Measurements from ENCODE around the gene PPIAL4G.
"Not testable (repeated sequence)": the region's sequence is repeated elsewhere in the genome, so short reads cannot be mapped to it uniquely, and the experiment has no call there.

The PPIAL4G gene

GRCh38 chr1:148483029-148483428 is at the start of gene PPIAL4G:
Gene PPIAL4G, minus strand, starts transcription at chr1:148483302. Its CDS starts 50 bp downstream, at chr1:148483252.
- H3K9me3 Mint-ChIP-seq (ENCODE audit: low read depth); H3K36me3 Mint-ChIP-seq; H3K27me3 Mint-ChIP-seq; H3K4me1 Mint-ChIP-seq (ENCODE audit: low read depth): not testable (repeated sequence)
- Mint-ChIP-seq H3K4me3 (peak within 1 kb of the TSS; percentile 20), H3K27ac (peak within 1 kb of the TSS; percentile 76)

GRCh38 chr1:148532158-148532557 is 49.1 kb upstream of the PPIAL4G start:
- H3K4me3 Mint-ChIP-seq; H3K27ac Mint-ChIP-seq; H3K9me3 Mint-ChIP-seq (ENCODE audit: low read depth): not testable (repeated sequence)

GRCh38 chr1:148529101-148529567 is 46.0 kb upstream of the PPIAL4G start:
- Mint-ChIP-seq H3K4me3 (peak overlapping the region; percentile 81), H3K27ac (peak overlapping the region; percentile 89)
- not testable (repeated sequence) for H3K36me3 Mint-ChIP-seq; H3K9me3 Mint-ChIP-seq (ENCODE audit: low read depth); H3K27me3 Mint-ChIP-seq; H3K4me1 Mint-ChIP-seq (ENCODE audit: low read depth)

More at GRCh38 chr1:148532158-148532557, 49.1 kb upstream of the PPIAL4G start:
- not testable (repeated sequence) for H3K4me1 Mint-ChIP-seq (ENCODE audit: low read depth); H3K27me3 Mint-ChIP-seq; H3K36me3 Mint-ChIP-seq

- H3K27me3 Mint-ChIP-seq; H3K9me3 Mint-ChIP-seq (ENCODE audit: low read depth); H3K4me3 Mint-ChIP-seq; H3K27ac Mint-ChIP-seq; H3K36me3 Mint-ChIP-seq; H3K4me1 Mint-ChIP-seq (ENCODE audit: low read depth): not testable (repeated sequence)
Observed at GRCh38 chr1:148528591-148528990, 45.5 kb upstream of the PPIAL4G start.

- not testable (repeated sequence) for H3K9me3 Mint-ChIP-seq (ENCODE audit: low read depth); H3K27ac Mint-ChIP-seq; H3K27me3 Mint-ChIP-seq; H3K4me1 Mint-ChIP-seq (ENCODE audit: low read depth); H3K36me3 Mint-ChIP-seq; H3K4me3 Mint-ChIP-seq
Observed at GRCh38 chr1:148526587-148526986, 43.5 kb upstream of the PPIAL4G start.

GRCh38 chr1:148523205-148524144 is 40.4 kb upstream of the PPIAL4G start:
- H3K36me3 Mint-ChIP-seq; H3K4me1 Mint-ChIP-seq (ENCODE audit: low read depth); H3K9me3 Mint-ChIP-seq (ENCODE audit: low read depth); H3K27me3 Mint-ChIP-seq: not testable (repeated sequence)
- peak overlapping the region; percentile 83 for H3K4me3 Mint-ChIP-seq
- peak overlapping the region; percentile 98 for H3K27ac Mint-ChIP-seq

- Mint-ChIP-seq H3K4me3 (peak overlapping the region; percentile 83), H3K27ac (peak overlapping the region; percentile 98)
- H3K27me3 Mint-ChIP-seq; H3K9me3 Mint-ChIP-seq (ENCODE audit: low read depth); H3K4me1 Mint-ChIP-seq (ENCODE audit: low read depth); H3K36me3 Mint-ChIP-seq: not testable (repeated sequence)
Observed at GRCh38 chr1:148522561-148523204, 39.6 kb upstream of the PPIAL4G start.

GRCh38 chr1:148522072-148522471 is 39.0 kb upstream of the PPIAL4G start:
- Mint-ChIP-seq H3K27ac (peak overlapping the region; percentile 95), H3K4me3 (peak overlapping the region; percentile 87)
- H3K4me1 Mint-ChIP-seq (ENCODE audit: low read depth); H3K9me3 Mint-ChIP-seq (ENCODE audit: low read depth); H3K36me3 Mint-ChIP-seq; H3K27me3 Mint-ChIP-seq: not testable (repeated sequence)

GRCh38 chr1:148514310-148514709 is 31.2 kb upstream of the PPIAL4G start:
- H3K36me3 Mint-ChIP-seq; H3K9me3 Mint-ChIP-seq (ENCODE audit: low read depth); H3K4me3 Mint-ChIP-seq; H3K27me3 Mint-ChIP-seq: not testable (repeated sequence)
- Mint-ChIP-seq H3K27ac (peak overlapping the region; percentile 86), H3K4me1 (ENCODE audit: low read depth) (peaks cover 20% of the 10 kb centered on the region)

- H3K4me1 Mint-ChIP-seq (ENCODE audit: low read depth), result peaks cover 17% of the 10 kb centered on the region
- H3K27me3 Mint-ChIP-seq; H3K36me3 Mint-ChIP-seq; H3K4me3 Mint-ChIP-seq; H3K9me3 Mint-ChIP-seq (ENCODE audit: low read depth): not testable (repeated sequence)
- peak overlapping the region; percentile 75 for H3K27ac Mint-ChIP-seq
Observed at GRCh38 chr1:148512571-148513184, 29.6 kb upstream of the PPIAL4G start.

GRCh38 chr1:148493933-148494332 is 10.8 kb upstream of the PPIAL4G start:
- H3K9me3 Mint-ChIP-seq (ENCODE audit: low read depth); H3K27me3 Mint-ChIP-seq; H3K4me3 Mint-ChIP-seq; H3K36me3 Mint-ChIP-seq; H3K27ac Mint-ChIP-seq; H3K4me1 Mint-ChIP-seq (ENCODE audit: low read depth): not testable (repeated sequence)

- Mint-ChIP-seq H3K4me3 (peak overlapping the region; percentile 20), H3K27ac (peak overlapping the region; percentile 10), H3K4me1 (ENCODE audit: low read depth) (peaks cover 14% of the 10 kb centered on the region)
- not testable (repeated sequence) for H3K36me3 Mint-ChIP-seq; H3K9me3 Mint-ChIP-seq (ENCODE audit: low read depth); H3K27me3 Mint-ChIP-seq
Observed at GRCh38 chr1:148481134-148481533, 2.0 kb downstream of the PPIAL4G start.

- peak overlapping the region; percentile 32 for H3K4me3 Mint-ChIP-seq
- H3K27me3 Mint-ChIP-seq; H3K4me1 Mint-ChIP-seq (ENCODE audit: low read depth); H3K36me3 Mint-ChIP-seq; H3K27ac Mint-ChIP-seq; H3K9me3 Mint-ChIP-seq (ENCODE audit: low read depth): not testable (repeated sequence)
Observed at GRCh38 chr1:148459694-148460093, 23.4 kb downstream of the PPIAL4G start.

- not testable (repeated sequence) for H3K36me3 Mint-ChIP-seq; H3K4me1 Mint-ChIP-seq (ENCODE audit: low read depth); H3K9me3 Mint-ChIP-seq (ENCODE audit: low read depth); H3K27me3 Mint-ChIP-seq
- peak overlapping the region; percentile 78 for H3K4me3 Mint-ChIP-seq
- peak overlapping the region; percentile 70 for H3K27ac Mint-ChIP-seq
Observed at GRCh38 chr1:148458901-148459581, 24.1 kb downstream of the PPIAL4G start.

GRCh38 chr1:148458398-148458797 is 24.7 kb downstream of the PPIAL4G start:
- Mint-ChIP-seq H3K4me3 (peak overlapping the region; percentile 92), H3K27ac (peak overlapping the region; percentile 95)
- not testable (repeated sequence) for H3K9me3 Mint-ChIP-seq (ENCODE audit: low read depth); H3K4me1 Mint-ChIP-seq (ENCODE audit: low read depth); H3K36me3 Mint-ChIP-seq; H3K27me3 Mint-ChIP-seq

Measured in activated naive CD8-positive, alpha-beta T cell (primary cell).